ENCODE measurements around the gene NTN3. TPM values are rescaled to one million over a fixed set of nuclear protein-coding genes. Genes with fewer than 3 reads are reported as not detected.

Gene NTN3
- total RNA-seq, 3 donors from 2014 or later (not counting 1 experiment from before 2014, with no cell fraction given): not detected

- Mint-ChIP-seq H3K9me3 (no peaks in the 10 kb centered on the region), H3K36me3 (no peaks in the 10 kb centered on the region), H3K27me3 (ENCODE audit: low read depth in 2 of 2) (peaks cover 0 to under 1% of the 10 kb centered on the region in 2 donors), H3K4me1 (peaks cover 9 to 36% of the 10 kb centered on the region in 2 donors), H3K27ac (no peak overlapping the region), H3K4me3 (no peak overlapping the region)
- Histone ChIP-seq H3K27ac (ENCODE audit: low read length) (no peak overlapping the region), H3K27me3 (ENCODE audit: control insufficient read depth, insufficient read depth, low read length) (no peaks in the 10 kb centered on the region), H3K36me3 (ENCODE audit: control insufficient read depth, insufficient read depth, low read length) (no peaks in the 10 kb centered on the region), H3K4me3 (ENCODE audit: low read length) (no peak overlapping the region), H3K4me1 (ENCODE audit: control insufficient read depth, insufficient read depth, low read length) (peaks cover 23% of the 10 kb centered on the region), H3K9me3 (ENCODE audit: control insufficient read depth, insufficient read depth, low read length) (no peaks in the 10 kb centered on the region)
- TF ChIP-seq CTCF (IDR thresholded peaks at IDR 0.05): no peak
- DNase-seq: no peak
- ATAC-seq: no peak
- intact Hi-C loops (cut with micrococcal nuclease): loop anchor here (10.0 kb wide), 1 partner anchor 477 kb away; the partner anchor contains the start of gene ZNF598
- 95% methylated on average over 13 of the region's 13 CpGs for WGBS (ENCODE audit: insufficient coverage)
Observed at GRCh38 chr16:2482249-2482648, 11.2 kb downstream of the NTN3 start.

DNA sequence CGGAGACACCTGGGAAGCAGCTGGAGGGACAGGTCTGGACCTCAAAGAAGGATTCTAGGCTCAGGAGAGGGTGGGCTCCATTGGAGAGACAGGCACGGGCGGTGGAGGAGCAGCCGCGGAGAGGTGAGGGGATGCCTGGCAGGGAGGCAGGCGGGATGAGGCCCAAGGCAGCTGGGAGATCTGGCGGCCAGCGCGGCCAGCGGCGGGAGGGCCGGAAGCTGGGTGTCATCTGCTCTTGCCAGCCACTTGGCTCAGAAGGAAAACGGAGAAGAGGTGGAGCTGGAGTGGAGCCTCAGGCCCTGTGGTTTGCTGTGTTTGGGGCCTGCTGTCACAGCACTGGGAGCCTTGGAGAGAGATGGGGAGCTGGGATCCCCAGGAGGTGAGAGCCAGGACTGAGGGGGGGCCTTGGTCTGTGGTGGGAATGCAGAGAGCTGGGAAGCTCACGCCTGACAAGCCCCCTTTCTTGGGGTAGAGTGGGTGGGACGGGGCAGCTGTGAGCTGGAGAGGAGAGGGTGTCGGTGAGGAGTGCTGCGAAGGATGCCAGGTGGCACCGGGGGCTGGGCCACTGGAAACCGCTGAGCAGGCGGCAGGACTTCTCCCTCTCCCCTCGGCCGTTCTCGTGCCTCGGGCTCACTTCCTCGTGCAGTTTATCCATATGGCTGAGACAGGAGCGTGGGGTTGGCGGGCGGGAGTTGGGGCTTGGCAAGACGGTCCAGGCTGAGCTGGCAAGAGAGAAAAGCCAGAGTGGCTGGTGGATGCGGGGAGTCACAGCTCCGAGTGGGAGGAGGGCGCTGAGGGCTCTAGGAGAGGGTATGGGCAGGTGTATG is 11.8 kb downstream of the NTN3 start:
- Mint-ChIP-seq H3K4me3 (no peak overlapping the region), H3K9me3 (no peaks in the 10 kb centered on the region), H3K27me3 (ENCODE audit: low read depth in 2 of 2) (peaks cover 0 to 3% of the 10 kb centered on the region in 2 donors), H3K4me1 (peaks cover 15 to 36% of the 10 kb centered on the region in 2 donors), H3K27ac (peak overlapping the region in 1 of 2 donors; percentile 38), H3K36me3 (no peaks in the 10 kb centered on the region)
- Histone ChIP-seq H3K4me3 (ENCODE audit: low read length) (no peak overlapping the region), H3K9me3 (ENCODE audit: control insufficient read depth, insufficient read depth, low read length) (no peaks in the 10 kb centered on the region), H3K27me3 (ENCODE audit: control insufficient read depth, insufficient read depth, low read length) (no peaks in the 10 kb centered on the region), H3K27ac (ENCODE audit: low read length) (no peak overlapping the region), H3K4me1 (ENCODE audit: control insufficient read depth, insufficient read depth, low read length) (peaks cover 30% of the 10 kb centered on the region), H3K36me3 (ENCODE audit: control insufficient read depth, insufficient read depth, low read length) (no peaks in the 10 kb centered on the region)
- no peak for TF ChIP-seq CTCF (IDR thresholded peaks at IDR 0.05)
- WGBS (ENCODE audit: insufficient coverage): 85% methylated on average over 32 of the region's 32 CpGs
- intact Hi-C loops (cut with micrococcal nuclease): loop anchor here (10.0 kb wide), 1 partner anchor 478 kb away; the partner anchor contains the start of gene ZNF598
- no peak for DNase-seq
- ATAC-seq: no peak

DNA sequence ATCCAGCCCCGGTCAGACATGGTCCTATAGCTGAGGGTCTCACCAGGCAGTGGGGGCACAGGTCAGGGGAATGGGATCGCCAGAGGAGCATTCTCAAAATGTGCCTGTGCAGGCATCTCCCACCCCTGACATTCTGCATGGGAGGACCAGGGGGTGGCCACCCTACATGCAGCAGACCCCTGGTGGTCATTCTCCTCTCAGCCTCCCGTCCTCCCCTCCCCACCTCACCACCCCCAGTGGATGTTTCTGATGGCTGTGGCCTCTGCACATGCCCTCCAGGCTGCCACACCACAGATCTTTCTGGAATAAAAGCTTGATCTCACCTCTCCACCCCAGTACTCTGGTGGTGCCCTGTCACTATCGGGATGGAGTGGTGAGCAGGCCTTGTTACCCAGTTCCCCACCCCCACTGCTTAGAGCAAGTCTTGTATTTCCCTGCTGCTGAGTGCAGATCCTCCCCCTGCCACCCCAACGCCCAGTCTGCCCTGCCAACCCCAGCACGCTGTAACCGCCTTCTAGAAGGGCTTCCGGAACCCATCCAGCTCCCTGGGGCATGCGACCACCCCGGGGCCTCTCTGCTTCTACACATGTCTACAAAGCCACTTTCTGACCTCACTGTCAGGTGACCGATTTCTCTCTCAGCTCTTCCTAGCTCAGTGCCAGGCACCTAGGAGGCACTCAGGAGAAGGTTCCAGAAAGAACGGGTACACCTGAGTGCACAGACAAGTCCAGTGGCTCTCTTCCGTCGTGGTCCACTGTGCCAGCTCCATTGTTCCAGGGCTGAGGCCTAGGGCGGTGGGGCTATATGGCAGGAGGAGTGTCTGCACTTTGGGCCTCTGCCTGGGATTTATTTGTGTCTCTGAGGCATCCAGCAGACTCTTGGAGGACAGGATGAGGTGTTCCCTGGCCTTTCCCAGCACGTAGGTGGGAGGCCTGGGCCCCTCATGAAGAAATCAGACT is 13.1 kb downstream of the NTN3 start:
- no peaks in the 10 kb centered on the region for H3K36me3 ChIP-seq (ENCODE audit: control insufficient read depth, insufficient read depth, low read length)
- no peak for ATAC-seq
- no peaks in the 10 kb centered on the region for H3K9me3 ChIP-seq (ENCODE audit: control insufficient read depth, insufficient read depth, low read length)
- intact Hi-C loops (cut with micrococcal nuclease): loop anchor here (10.0 kb wide), 1 partner anchor 479 kb away; the partner anchor contains the start of gene ZNF598
- peaks cover 0 to 3% of the 10 kb centered on the region in 2 donors for H3K27me3 Mint-ChIP-seq (ENCODE audit: low read depth in 2 of 2)
- no peaks in the 10 kb centered on the region for H3K36me3 Mint-ChIP-seq
- peak overlapping the region in 1 of 2 donors; percentile 52 for H3K27ac Mint-ChIP-seq
- WGBS (ENCODE audit: insufficient coverage): 91% methylated on average over 16 of the region's 16 CpGs
- peaks cover 37% of the 10 kb centered on the region for H3K4me1 ChIP-seq (ENCODE audit: control insufficient read depth, insufficient read depth, low read length)
- no peak for DNase-seq
- H3K4me3 ChIP-seq (ENCODE audit: low read length): no peak overlapping the region
- H3K27ac ChIP-seq (ENCODE audit: low read length): no peak overlapping the region
- H3K4me3 Mint-ChIP-seq: no peak overlapping the region
- no peaks in the 10 kb centered on the region for H3K27me3 ChIP-seq (ENCODE audit: control insufficient read depth, insufficient read depth, low read length)
- TF ChIP-seq CTCF (IDR thresholded peaks at IDR 0.05): no peak
- no peaks in the 10 kb centered on the region for H3K9me3 Mint-ChIP-seq
- peaks cover 15 to 36% of the 10 kb centered on the region in 2 donors for H3K4me1 Mint-ChIP-seq
